H1 (cell line): ENCODE measurements around the gene NDUFB2.

ENCODE experiments used
- POLR2A ChIP-seq, 2 experiments: IDR thresholded peaks; 1 replicate in 1 of 2; 2 replicates in 1 of 2; pipeline ENCODE4 v1.6.1; 2011; ENCODE audit warnings: low read depth in 2 of 2, low read length in 2 of 2, mild to moderate bottlenecking in 2 of 2; ENCODE audit errors: control extremely low read depth in 1 of 2
- TF ChIP-seq, protein P1 (sequence below), 3 experiments: IDR thresholded peaks; 1 replicate in 2 of 3; 2 replicates in 1 of 3; pipeline versions ENCODE4 v1.5.1 to v1.6.1; 2011; ENCODE audit warnings: low read length in 3 of 3, mild to moderate bottlenecking in 3 of 3, inconsistent platforms in 2 of 3, low read depth in 1 of 3, moderate library complexity in 1 of 3; ENCODE audit not compliant: insufficient read depth in 1 of 3; ENCODE audit errors: control extremely low read depth in 1 of 3

DNA sequence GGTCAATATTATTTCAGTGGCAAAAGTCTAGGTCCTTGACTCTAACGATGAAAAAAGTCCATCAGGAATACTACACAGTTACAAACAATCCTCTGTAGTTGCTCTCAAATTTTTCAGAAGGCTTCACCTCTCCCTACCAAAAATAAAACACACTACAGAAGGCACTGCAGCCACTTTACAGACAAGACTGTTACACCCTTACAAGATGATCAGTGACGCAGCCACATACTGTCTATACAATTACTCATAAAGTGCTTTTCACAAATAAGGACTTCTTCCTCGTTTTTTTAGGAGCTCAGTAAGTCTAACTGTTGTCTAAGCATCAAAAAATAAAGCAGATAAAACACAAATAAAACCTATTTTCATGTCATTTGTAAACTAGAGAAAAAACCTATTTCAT lies 27.1 kb downstream of the NDUFB2 start:
- TF ChIP-seq, protein P1, sequence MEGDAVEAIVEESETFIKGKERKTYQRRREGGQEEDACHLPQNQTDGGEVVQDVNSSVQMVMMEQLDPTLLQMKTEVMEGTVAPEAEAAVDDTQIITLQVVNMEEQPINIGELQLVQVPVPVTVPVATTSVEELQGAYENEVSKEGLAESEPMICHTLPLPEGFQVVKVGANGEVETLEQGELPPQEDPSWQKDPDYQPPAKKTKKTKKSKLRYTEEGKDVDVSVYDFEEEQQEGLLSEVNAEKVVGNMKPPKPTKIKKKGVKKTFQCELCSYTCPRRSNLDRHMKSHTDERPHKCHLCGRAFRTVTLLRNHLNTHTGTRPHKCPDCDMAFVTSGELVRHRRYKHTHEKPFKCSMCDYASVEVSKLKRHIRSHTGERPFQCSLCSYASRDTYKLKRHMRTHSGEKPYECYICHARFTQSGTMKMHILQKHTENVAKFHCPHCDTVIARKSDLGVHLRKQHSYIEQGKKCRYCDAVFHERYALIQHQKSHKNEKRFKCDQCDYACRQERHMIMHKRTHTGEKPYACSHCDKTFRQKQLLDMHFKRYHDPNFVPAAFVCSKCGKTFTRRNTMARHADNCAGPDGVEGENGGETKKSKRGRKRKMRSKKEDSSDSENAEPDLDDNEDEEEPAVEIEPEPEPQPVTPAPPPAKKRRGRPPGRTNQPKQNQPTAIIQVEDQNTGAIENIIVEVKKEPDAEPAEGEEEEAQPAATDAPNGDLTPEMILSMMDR (IDR thresholded peaks at IDR 0.05; ENCODE audit: control extremely low read depth in 1 of 3, insufficient read depth in 1 of 3, low read depth in 1 of 3, low read length in 3 of 3), result no peak
- no peak for TF ChIP-seq POLR2A (IDR thresholded peaks at IDR 0.05; ENCODE audit: control extremely low read depth in 1 of 2, low read depth in 2 of 2, low read length in 2 of 2)
